ENCODE results near the gene TNK2.

- TF ChIP-seq, protein P1, sequence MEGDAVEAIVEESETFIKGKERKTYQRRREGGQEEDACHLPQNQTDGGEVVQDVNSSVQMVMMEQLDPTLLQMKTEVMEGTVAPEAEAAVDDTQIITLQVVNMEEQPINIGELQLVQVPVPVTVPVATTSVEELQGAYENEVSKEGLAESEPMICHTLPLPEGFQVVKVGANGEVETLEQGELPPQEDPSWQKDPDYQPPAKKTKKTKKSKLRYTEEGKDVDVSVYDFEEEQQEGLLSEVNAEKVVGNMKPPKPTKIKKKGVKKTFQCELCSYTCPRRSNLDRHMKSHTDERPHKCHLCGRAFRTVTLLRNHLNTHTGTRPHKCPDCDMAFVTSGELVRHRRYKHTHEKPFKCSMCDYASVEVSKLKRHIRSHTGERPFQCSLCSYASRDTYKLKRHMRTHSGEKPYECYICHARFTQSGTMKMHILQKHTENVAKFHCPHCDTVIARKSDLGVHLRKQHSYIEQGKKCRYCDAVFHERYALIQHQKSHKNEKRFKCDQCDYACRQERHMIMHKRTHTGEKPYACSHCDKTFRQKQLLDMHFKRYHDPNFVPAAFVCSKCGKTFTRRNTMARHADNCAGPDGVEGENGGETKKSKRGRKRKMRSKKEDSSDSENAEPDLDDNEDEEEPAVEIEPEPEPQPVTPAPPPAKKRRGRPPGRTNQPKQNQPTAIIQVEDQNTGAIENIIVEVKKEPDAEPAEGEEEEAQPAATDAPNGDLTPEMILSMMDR (IDR thresholded peaks at IDR 0.05; ENCODE audit: extremely low read depth in 1 of 2, insufficient read depth in 1 of 2, low read depth in 1 of 2, low read length in 2 of 2) = no peak
- TF ChIP-seq EZH2 (IDR thresholded peaks at IDR 0.05; ENCODE audit: borderline replicate concordance, low read depth, low read length, severe bottlenecking) (no peak), MAX (IDR thresholded peaks at IDR 0.05; ENCODE audit: insufficient read depth, insufficient read length) (no peak), POLR2A (IDR thresholded peaks at IDR 0.05; ENCODE audit: low read depth, low read length) (no peak), POLR2AphosphoS5 (IDR thresholded peaks at IDR 0.05; ENCODE audit: insufficient read depth, low read depth, low read length) (no peak), FOS (IDR thresholded peaks at IDR 0.05; ENCODE audit: borderline replicate concordance, insufficient read depth, low read length) (no peak), MYC (IDR thresholded peaks at IDR 0.05; ENCODE audit: low read depth, low read length) (no peak), JUN (IDR thresholded peaks at IDR 0.05; ENCODE audit: borderline replicate concordance, insufficient read depth, insufficient read length, low read depth) (no peak)
Observed at GRCh38 chr3:195872097-195872496, 36.3 kb downstream of the TNK2 start.

All from endothelial cell of umbilical vein (primary cell).